Adipocyte (in vitro differentiated cells): ENCODE results near the gene NUDC.
"Not testable (repeated sequence)": the region's sequence is repeated elsewhere in the genome, so short reads cannot be mapped to it uniquely, and the experiment has no call there.

Experiments used
- DNase-seq: peaks from one replicate; pipeline ENCODE4 v3.0.0-alpha.2; 2015; ENCODE audit warnings: low read depth
- H3K27me3 ChIP-seq: replicated peaks from 2 replicates; pipeline ENCODE4 v1.7.0; 2013; ENCODE audit warnings: mild to moderate bottlenecking, low read length, moderate library complexity; ENCODE audit not compliant: control insufficient read depth, insufficient read depth
- H3K36me3 ChIP-seq: 2 replicates; pipeline ENCODE4 v1.7.0; 2013; ENCODE audit warnings: low read length, mild to moderate bottlenecking, moderate library complexity; ENCODE audit not compliant: control insufficient read depth, insufficient read depth, severe bottlenecking
- H3K4me1 ChIP-seq: 2 replicates; pipeline ENCODE4 v1.7.0; 2013; ENCODE audit warnings: mild to moderate bottlenecking, low read length, moderate library complexity; ENCODE audit not compliant: control insufficient read depth, insufficient read depth
- H3K4me3 ChIP-seq: 2 replicates; pipeline ENCODE4 v1.7.0; 2013; ENCODE audit warnings: mild to moderate bottlenecking, low read length, moderate library complexity
- H3K9ac ChIP-seq: 2 replicates; pipeline ENCODE4 v1.7.0; 2013; ENCODE audit warnings: mild to moderate bottlenecking, low read length, moderate library complexity
- H3K9me3 ChIP-seq: 2 replicates; pipeline ENCODE4 v1.7.0; 2013; ENCODE audit warnings: mild to moderate bottlenecking, low read length, moderate library complexity; ENCODE audit not compliant: control insufficient read depth

The NUDC gene

GRCh38 chr1:26941311-26941710 lies 19.8 kb downstream of the NUDC start:
- no peaks in the 10 kb centered on the region for H3K9me3 ChIP-seq
- peaks cover 15% of the 10 kb centered on the region for H3K4me1 ChIP-seq
- no peak overlapping the region for H3K9ac ChIP-seq
- H3K27me3 ChIP-seq = no peaks in the 10 kb centered on the region
- H3K4me3 ChIP-seq = no peak overlapping the region
- H3K36me3 ChIP-seq = peaks cover 59% of the 10 kb centered on the region
- DNase-seq = no peak

- no peak for DNase-seq
- Histone ChIP-seq H3K9me3 (no peaks in the 10 kb centered on the region), H3K27me3 (no peaks in the 10 kb centered on the region), H3K4me1 (peaks cover 21% of the 10 kb centered on the region), H3K4me3 (no peak overlapping the region), H3K36me3 (peaks cover 58% of the 10 kb centered on the region), H3K9ac (no peak overlapping the region)
These were observed 21.1 kb downstream of the NUDC start for GRCh38 chr1:26942656-26943055.

- H3K4me3 ChIP-seq = no peak overlapping the region
- H3K27me3 ChIP-seq = no peaks in the 10 kb centered on the region
- no peak for DNase-seq
- H3K36me3 ChIP-seq = peaks cover 58% of the 10 kb centered on the region
- no peaks in the 10 kb centered on the region for H3K9me3 ChIP-seq
- peaks cover 28% of the 10 kb centered on the region for H3K4me1 ChIP-seq
- H3K9ac ChIP-seq = no peak overlapping the region
These were observed 23.6 kb downstream of the NUDC start for GRCh38 chr1:26945138-26945537.

- no peaks in the 10 kb centered on the region for H3K9me3 ChIP-seq
- H3K9ac ChIP-seq = no peak overlapping the region
- H3K4me3 ChIP-seq = no peak overlapping the region
- no peaks in the 10 kb centered on the region for H3K27me3 ChIP-seq
- H3K4me1 ChIP-seq = peaks cover 23% of the 10 kb centered on the region
- peaks cover 58% of the 10 kb centered on the region for H3K36me3 ChIP-seq
- no peak for DNase-seq
These were observed 24.2 kb downstream of the NUDC start for GRCh38 chr1:26945728-26946127.

- H3K36me3 ChIP-seq = peaks cover 56% of the 10 kb centered on the region
- no peak overlapping the region for H3K4me3 ChIP-seq
- no peak for DNase-seq
These were observed 24.7 kb downstream of the NUDC start for GRCh38 chr1:26946270-26946669.

DNA sequence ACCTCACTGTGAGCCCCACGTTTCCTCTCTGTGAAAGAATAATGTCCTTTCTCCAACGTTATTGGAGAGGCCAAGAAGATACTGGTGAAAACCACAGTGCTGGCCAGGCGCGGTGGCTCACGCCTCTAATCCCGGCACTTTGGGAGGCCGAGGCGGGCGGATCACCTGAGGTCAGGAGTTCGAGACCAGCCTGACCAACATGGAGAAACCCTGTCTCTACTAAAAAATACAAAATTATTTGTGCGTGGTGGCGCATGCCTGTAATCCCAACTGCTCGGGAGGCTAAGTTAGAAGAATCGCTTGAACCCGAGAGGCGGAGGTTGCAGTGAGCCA lies 27.1 kb downstream of the NUDC start:
- peaks cover 23% of the 10 kb centered on the region for H3K4me1 ChIP-seq
- H3K9me3 ChIP-seq, DNase-seq, H3K4me3 ChIP-seq, H3K27me3 ChIP-seq, H3K9ac ChIP-seq: not testable (repeated sequence)
- peaks cover 32% of the 10 kb centered on the region for H3K36me3 ChIP-seq

More at GRCh38 chr1:26946270-26946669, 24.7 kb downstream of the NUDC start:
- H3K9ac ChIP-seq = no peak overlapping the region
- peaks cover 23% of the 10 kb centered on the region for H3K4me1 ChIP-seq
- H3K9me3 ChIP-seq = no peaks in the 10 kb centered on the region
- no peaks in the 10 kb centered on the region for H3K27me3 ChIP-seq

GRCh38 chr1:26949266-26949925 lies 27.9 kb downstream of the NUDC start:
- no peaks in the 10 kb centered on the region for H3K27me3 ChIP-seq
- H3K9ac ChIP-seq = no peak overlapping the region
- H3K9me3 ChIP-seq = no peaks in the 10 kb centered on the region
- DNase-seq = no peak
- no peak overlapping the region for H3K4me3 ChIP-seq
- H3K36me3 ChIP-seq = peaks cover 25% of the 10 kb centered on the region
- peaks cover 23% of the 10 kb centered on the region for H3K4me1 ChIP-seq

DNA sequence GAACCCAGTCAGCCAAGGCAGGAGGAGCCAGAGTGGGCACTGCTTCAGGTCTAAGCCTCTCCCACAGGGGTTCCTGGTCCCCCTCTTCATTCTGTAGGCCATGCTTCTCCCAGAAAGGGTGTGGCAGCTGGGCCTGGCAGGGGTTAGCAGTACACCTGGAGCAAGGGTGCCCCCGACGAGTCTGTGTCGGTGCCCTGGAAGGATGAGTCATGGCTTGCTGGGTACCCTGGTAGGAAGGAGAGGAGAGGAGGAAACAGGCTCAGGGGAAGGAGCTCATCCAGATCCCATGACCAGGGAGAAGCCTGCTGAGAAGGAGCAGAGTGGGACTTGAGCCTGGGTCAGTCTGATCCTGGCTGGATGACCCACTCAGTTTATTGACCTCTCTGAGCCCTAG lies 28.4 kb downstream of the NUDC start:
- Histone ChIP-seq H3K4me1 (peaks cover 23% of the 10 kb centered on the region), H3K4me3 (no peak overlapping the region), H3K36me3 (peaks cover 22% of the 10 kb centered on the region), H3K9me3 (no peaks in the 10 kb centered on the region), H3K9ac (no peak overlapping the region), H3K27me3 (no peaks in the 10 kb centered on the region)
- DNase-seq = no peak

DNA sequence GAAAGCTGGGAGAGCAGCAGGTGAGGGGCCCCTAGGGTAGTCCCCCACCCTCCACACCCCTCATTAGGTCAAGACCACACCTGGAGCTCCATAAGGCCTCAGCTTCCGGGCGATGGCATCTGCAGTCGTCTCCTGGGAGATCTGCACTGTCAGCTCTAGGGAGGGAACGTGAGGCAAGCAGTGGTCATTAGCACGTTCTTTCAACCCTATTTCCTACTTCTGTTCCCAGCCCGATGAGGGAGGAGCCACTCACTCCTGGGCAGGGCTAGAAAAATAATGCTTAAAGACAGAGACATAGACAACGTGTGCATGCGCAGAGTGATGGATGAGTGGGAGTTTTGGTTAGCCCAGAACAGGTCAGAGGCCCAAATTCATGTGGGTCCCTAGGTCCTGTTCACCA lies 29.1 kb downstream of the NUDC start:
- no peaks in the 10 kb centered on the region for H3K9me3 ChIP-seq
- H3K9ac ChIP-seq = no peak overlapping the region

DNA sequence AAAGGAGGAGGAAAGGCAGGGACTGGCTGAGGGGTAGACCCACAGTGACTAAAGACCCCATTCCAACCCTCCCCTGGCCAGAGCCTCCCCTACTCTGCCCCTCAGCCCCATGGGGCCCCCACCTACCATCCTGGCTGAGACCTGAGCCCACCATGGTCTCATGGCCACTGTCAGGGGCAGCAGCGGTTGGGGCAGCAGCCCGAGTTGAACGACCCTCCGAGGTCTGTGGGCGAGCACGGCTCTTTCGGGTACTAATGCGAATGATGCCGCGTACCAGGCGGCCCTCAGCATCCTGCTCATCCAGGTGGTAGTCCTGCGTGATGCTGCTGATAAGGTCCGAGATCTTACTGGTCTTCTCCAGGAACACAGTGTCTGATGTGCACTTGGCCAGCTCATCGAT lies 29.7 kb downstream of the NUDC start:
- Histone ChIP-seq H3K9ac (no peak overlapping the region), H3K36me3 (peaks cover 9% of the 10 kb centered on the region), H3K9me3 (peaks cover 5% of the 10 kb centered on the region), H3K4me1 (peaks cover 13% of the 10 kb centered on the region), H3K4me3 (no peak overlapping the region), H3K27me3 (peaks cover under 1% of the 10 kb centered on the region)
- DNase-seq = no peak

More for the DNA sequence above, 29.1 kb downstream of the NUDC start:
- DNase-seq = no peak
- Histone ChIP-seq H3K4me3 (no peak overlapping the region), H3K27me3 (no peaks in the 10 kb centered on the region), H3K36me3 (peaks cover 15% of the 10 kb centered on the region), H3K4me1 (peaks cover 20% of the 10 kb centered on the region)

DNA sequence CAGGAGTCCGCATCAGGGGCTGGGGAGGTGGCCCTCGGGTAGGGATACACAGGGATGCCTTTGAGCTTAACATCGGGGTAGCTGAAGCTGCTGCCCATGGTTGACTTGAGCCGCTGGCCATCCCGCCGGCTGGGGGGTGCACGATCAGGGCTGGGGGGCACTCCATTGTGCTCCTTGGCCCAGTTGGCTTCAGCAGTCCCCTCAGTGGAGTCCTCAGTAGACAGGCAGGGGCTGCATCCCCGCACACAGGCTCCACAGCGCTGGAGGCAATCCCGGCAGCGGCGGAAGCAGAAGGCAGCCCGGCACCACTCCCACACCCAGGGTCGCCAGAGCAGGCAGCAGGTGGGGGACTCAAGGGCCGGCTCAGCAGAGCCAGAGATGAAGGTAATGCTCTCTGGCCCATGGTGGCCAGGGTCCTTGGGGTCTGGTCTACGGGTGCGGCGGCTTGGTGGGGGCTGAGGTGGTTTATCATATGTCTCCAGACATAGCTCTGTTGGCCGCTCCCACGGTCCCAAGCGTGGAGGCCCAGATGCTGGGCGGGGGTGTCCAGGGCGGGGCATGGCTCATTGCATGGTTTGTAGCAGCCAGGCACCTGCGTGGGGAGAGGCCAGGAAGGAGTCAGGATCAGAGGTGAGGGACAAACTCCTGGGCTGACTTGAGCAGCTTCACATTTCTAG lies 30.4 kb downstream of the NUDC start:
- Histone ChIP-seq H3K4me3 (no peak overlapping the region), H3K9ac (no peak overlapping the region), H3K4me1 (peaks cover 9% of the 10 kb centered on the region), H3K9me3 (peaks cover 13% of the 10 kb centered on the region), H3K27me3 (peaks cover 2% of the 10 kb centered on the region), H3K36me3 (peaks cover 2% of the 10 kb centered on the region)
- DNase-seq = no peak

DNA sequence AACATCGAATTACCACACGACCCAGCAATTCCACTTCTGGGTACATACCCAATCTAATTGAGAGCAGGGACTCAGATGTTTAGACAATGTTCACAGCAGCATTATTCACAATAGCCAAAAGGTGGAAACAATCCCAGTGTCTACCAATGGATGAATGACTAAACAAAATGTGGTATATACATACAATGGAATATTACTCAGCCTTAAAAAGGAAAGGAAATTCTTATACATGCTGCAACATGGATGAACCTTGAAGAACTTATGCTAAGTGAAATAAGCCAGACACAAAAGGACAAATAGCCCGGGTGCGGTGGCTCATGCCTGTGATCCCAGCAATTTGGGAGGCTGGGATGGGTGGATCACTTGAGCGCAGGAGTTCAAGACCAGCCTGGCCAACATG lies 31.8 kb downstream of the NUDC start:
- Histone ChIP-seq H3K27me3 (peaks cover 2% of the 10 kb centered on the region), H3K36me3 (no peaks in the 10 kb centered on the region), H3K4me1 (peaks cover 6% of the 10 kb centered on the region), H3K4me3 (no peak overlapping the region), H3K9me3 (peaks cover 13% of the 10 kb centered on the region), H3K9ac (no peak overlapping the region)
- DNase-seq = no peak
